ENCODE data around the gene MAP3K2.

Gene MAP3K2

GRCh38 chr2:127388423-127389164 lies 819 bp upstream of the MAP3K2 start:
- FAIRE-seq: no peak
- no peak for DNase-seq (ENCODE audit: extremely low spot score, insufficient read length, low read depth)

GRCh38 chr2:127386764-127387654 lies 766 bp downstream of the MAP3K2 start:
- peak; percentile 58 for DNase-seq (ENCODE audit: extremely low spot score, insufficient read length, low read depth)
- peak; percentile 63 for FAIRE-seq

DNA sequence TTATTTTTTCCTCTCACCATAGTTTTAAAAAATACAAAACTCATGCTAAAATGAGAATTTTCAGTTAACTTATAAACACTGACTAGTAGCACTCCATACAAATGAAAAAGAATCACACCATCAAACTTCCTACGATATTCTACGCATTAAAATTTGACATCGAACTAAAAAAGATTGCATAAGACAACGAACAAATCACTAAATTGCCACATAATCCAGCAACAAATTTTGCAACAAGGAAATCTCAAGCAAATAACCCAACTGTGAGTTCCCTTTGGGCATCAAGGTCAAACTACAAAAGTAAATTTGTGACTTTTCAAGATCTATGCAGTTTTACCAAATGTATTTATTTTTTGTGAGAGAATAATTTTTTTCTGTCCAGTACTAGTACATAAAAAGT lies 1.5 kb downstream of the MAP3K2 start:
- no peak for DNase-seq (ENCODE audit: extremely low spot score, insufficient read length, low read depth)
- no peak for FAIRE-seq

DNA sequence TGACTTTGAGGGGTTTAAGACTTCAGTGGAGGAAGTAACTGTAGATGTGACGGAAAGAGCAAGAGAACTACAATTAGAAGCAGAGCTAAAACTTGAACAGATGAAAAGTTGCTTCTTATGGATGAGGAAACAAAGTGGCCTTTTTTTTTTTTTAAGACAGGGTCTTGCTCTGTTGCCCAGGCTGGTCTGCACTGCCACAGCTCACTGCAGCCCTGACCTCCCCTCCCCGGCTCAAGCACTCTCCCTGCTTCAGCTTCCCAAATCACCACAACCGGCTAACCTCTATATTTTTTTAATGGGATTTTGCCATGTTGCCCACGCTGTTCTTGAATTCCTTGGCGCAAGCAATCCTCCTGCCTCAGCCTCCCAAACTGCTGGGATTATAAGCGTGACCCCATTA lies 3.2 kb downstream of the MAP3K2 start:
- FAIRE-seq (no peak), DNase-seq (ENCODE audit: extremely low spot score, insufficient read length, low read depth) (no peak)

- DNase-seq (ENCODE audit: extremely low spot score, insufficient read length, low read depth): no peak
- no peak for FAIRE-seq
Observed at GRCh38 chr2:127382831-127383230, 4.9 kb downstream of the MAP3K2 start.

DNA sequence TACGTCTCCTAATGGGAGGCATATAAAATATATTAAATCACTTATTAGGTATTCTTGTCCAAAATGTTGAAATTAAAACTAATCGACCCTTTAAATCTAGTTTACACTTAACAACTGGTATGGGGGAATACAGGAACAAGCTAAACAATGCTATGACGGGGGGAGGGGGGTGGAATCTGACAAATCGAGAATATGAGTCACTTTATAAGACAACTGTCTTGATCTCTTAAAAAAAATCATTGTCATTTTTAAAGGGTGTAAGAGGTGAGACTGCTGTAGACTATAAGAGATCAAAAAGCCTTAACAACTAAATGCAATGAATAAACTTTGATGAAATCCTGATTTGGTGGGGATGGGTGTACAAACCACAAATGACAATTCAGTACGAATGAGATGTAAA lies 6.0 kb downstream of the MAP3K2 start:
- FAIRE-seq (no peak), DNase-seq (ENCODE audit: extremely low spot score, insufficient read length, low read depth) (no peak)

DNA sequence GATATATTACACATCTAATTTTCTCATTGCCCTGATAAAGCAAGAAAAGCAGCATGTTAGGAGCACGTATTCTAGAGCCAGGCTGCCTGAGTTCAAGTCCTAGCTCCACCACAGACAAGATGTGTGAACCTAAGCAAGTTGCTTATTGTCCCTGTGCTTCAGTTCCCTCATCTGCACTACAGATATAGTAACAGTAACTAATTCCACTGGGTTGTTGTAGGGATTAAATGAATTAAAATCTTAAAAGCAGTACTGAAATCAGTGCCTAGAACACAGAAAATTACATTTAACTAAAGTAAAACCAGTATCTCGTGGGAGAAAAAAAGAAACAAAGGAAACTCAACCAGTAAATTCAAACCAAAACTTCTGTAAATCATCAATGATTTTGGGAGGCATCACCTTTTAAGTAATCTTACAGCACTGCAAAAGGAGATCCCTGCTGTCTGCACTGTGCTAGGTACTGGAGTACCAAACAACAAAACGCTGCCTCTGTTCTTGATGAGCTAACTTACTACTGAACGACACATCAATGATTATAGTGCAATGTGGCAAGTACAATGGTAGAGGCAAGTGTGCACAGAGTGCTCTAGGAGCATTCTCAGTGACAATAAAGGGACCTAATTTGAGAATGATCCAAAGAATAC lies 7.9 kb downstream of the MAP3K2 start:
- FAIRE-seq (peak; percentile 33), DNase-seq (ENCODE audit: extremely low spot score, insufficient read length, low read depth) (no peak)

DNA sequence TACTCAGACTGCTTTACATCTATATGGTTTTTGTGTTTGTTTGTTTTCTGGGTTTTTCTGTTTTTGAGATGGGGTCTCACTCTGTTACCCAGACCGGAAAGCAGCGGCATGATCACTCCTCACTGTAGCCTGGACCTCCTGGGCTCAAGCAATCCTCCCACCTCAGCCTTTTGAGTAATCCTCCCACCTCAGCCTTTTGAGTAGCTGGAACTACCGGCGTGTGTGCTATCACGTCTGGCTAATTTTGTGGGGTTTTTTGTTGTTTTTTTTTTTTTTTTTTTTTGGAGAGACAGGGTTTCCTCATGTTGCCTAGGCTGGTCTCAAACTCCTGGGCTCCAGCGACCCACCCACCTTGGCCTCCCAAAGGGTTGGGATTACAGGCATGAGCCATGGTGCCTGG lies 9.1 kb downstream of the MAP3K2 start:
- DNase-seq (ENCODE audit: extremely low spot score, insufficient read length, low read depth) (no peak), FAIRE-seq (no peak)

DNA sequence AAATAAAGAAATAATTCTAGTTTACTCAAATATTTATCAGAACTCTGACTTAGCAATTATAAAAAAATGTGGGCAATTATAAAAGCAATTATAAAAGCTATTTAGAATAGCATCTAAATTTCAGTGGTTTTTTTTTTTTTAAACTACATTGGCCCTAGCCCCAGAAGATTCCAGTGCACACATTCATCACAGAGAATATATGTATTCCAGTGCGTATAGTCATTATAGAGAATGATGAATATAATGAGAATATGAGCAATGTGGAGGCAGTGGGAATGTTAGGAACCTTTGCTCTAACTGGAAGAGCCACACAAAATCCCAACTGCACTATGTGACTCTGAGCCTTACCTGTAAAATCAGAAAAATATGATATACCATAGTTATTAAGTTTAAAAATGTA lies 10.5 kb downstream of the MAP3K2 start:
- FAIRE-seq (no peak), DNase-seq (ENCODE audit: extremely low spot score, insufficient read length, low read depth) (no peak)

GRCh38 chr2:127376257-127376656 lies 11.5 kb downstream of the MAP3K2 start:
- no peak for FAIRE-seq
- DNase-seq (ENCODE audit: extremely low spot score, insufficient read length, low read depth): no peak

DNA sequence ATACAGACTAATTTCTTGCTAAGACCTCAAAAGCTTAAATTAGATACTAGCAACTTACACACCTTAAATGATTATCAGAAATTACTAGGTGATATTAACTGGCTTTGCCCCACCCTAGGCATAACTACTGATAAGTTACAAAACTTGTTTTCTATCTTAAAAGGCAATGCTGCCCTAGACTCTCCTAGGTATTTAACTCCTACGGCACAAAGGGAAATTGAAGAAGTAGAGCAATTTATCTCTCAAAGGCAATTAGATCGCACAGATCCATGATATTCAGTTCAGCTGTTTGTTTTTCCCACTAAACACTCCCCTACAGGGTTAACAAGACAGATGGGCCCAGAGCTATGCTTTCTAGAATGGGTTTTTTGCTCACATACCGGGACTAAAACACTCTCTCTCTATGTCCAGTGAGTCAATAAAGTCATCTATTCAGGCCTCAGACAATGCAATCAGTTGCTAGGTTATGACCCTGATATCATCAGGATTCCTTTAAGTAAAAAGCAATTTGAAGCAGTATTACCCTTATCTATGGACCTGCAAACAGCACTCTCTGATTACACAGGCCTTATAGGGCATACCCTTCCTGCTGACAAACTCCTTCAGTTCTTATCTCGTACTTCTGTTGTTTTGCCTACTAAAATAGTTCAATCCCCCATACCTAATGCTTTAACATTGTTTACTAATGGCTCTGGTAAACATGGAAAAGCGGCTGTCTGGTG lies 14.3 kb downstream of the MAP3K2 start:
- FAIRE-seq (no peak), DNase-seq (ENCODE audit: extremely low spot score, insufficient read length, low read depth) (no peak)

GRCh38 chr2:127371037-127371436 lies 16.7 kb downstream of the MAP3K2 start:
- DNase-seq (ENCODE audit: extremely low spot score, insufficient read length, low read depth) (no peak), FAIRE-seq (no peak)

DNA sequence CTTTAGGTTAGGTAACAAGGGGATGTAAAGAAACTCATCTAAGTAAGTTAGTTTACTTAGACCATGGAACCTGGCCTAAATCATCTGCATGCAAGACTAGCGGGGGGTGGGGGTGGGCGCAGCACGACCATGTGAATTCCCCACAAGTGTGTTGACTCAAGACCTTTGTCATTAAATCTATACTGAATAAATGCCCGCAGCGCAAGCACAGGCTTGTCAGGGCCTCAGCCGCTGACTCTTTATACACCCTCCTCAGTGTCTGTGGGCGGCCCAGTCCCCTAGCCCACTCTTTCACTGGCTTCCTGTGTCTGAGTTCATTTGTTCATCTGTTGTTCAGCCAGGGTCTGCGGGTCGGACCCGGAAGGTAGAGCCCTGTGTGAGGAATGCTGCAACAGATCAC lies 17.8 kb downstream of the MAP3K2 start:
- no peak for DNase-seq (ENCODE audit: extremely low spot score, insufficient read length, low read depth)
- no peak for FAIRE-seq

- no peak for FAIRE-seq
Observed at GRCh38 chr2:127365211-127365643, 22.5 kb downstream of the MAP3K2 start.

GRCh38 chr2:127362971-127363370 lies 24.8 kb downstream of the MAP3K2 start:
- FAIRE-seq (no peak), DNase-seq (ENCODE audit: extremely low spot score, insufficient read length, low read depth) (no peak)

More at GRCh38 chr2:127365211-127365643, 22.5 kb downstream of the MAP3K2 start:
- no peak for DNase-seq (ENCODE audit: extremely low spot score, insufficient read length, low read depth)

DNA sequence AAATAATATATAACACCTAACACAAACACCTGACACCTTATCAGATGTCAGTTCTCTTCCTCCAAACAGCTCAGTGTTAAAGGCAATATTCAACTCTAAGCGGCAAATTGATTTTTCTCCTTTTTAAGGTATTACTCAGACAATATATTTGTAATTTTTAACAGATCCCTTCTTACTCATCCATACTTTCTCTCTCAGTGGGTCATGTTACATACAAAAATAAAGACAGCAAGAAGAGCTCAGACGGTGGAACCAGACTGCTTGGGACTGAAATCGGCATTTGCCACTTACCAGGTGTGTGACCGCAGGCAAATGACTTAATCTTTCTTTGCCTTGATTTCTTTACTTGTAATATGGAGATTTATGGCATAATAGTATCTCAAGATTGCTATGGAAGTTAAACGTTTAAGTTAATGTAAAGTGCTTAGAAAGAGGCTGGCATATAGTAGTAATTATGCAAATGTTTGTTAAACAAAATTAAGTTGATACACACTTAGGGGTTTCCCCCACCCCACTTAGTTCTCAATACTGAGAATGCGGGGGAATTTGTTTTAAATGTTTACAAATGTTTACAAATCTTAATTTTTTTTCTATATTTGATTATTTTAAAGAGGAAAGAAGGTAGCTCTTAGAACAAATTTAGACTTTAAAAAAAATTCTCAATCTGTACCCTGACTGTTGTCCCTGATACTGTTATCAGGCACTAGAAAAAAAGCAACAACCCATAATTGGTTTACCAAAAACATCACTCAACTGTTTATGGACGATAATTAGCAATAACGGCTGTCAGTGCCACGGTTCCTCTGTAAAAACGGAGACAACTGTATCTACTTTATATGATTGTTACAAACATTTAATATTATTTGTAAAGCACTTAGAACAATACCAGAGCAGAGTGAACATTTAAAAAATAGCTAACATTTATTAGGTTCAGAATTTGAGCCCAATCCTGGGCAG lies 25.6 kb downstream of the MAP3K2 start:
- FAIRE-seq: no peak

GRCh38 chr2:127360242-127360641 lies 27.5 kb downstream of the MAP3K2 start:
- DNase-seq (ENCODE audit: extremely low spot score, insufficient read length, low read depth) (no peak), FAIRE-seq (no peak)

More for the DNA sequence above, 25.6 kb downstream of the MAP3K2 start:
- DNase-seq (ENCODE audit: extremely low spot score, insufficient read length, low read depth): no peak

DNA sequence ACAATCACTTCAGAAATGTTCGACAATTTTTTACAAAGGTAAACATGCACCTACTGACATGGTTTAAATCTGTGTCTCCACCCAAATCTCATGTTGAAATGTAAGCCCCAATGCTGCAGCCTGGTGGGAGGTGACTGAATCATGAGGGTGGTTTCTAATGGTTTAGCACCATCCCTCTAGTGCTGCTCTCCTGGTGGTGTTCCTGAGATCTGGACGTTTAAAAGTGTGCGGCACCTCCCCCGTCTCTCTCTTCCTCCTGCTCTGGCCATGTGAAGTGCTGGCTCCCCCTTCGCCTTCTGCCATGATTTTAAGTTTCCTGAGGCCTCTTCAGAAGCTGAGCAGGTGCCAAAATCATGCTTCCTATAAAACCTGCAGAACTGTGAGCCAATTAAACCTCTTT lies 28.3 kb downstream of the MAP3K2 start:
- FAIRE-seq (no peak), DNase-seq (ENCODE audit: extremely low spot score, insufficient read length, low read depth) (no peak)

DNA sequence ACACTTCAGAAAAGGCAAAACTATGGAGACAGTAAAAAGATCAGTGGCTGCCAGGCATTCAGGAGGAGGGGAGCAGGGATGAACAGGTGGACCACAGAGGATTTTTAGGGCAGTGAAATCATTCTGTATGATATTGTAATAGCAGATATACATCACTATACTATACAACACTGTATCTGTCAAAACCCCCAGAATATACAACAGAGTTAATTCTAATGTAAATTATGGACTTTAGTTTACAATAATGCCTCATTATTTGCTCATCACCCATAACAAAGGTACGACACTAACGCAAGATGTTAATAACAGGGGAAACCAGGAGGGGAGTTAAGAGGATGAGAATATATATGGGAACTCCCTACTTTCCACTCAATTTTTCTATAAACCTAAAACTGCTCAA lies 28.8 kb downstream of the MAP3K2 start:
- DNase-seq (ENCODE audit: extremely low spot score, insufficient read length, low read depth) (no peak), FAIRE-seq (no peak)
